GM21381 (cell line): ENCODE results near the gene C14orf39.
"Not testable (repeated sequence)": the region's sequence is repeated elsewhere in the genome, so short reads cannot be mapped to it uniquely, and the experiment has no call there.

Experiments
- ATAC-seq: cut with Tn5 transposase; IDR thresholded peaks from one replicate; pipeline ENCODE4 v1.9.1; 2021; ENCODE audit warnings: mild to moderate bottlenecking, moderate library complexity; ENCODE audit not compliant: unreplicated experiment

C14orf39 gene

GRCh38 chr14:60502541-60502940, 16.7 kb upstream of the C14orf39 start:
- no peak for ATAC-seq

GRCh38 chr14:60495946-60496345, 10.1 kb upstream of the C14orf39 start:
- ATAC-seq = no peak

- no peak for ATAC-seq
Measured at GRCh38 chr14:60490270-60490669, 4.4 kb upstream of the C14orf39 start.

DNA sequence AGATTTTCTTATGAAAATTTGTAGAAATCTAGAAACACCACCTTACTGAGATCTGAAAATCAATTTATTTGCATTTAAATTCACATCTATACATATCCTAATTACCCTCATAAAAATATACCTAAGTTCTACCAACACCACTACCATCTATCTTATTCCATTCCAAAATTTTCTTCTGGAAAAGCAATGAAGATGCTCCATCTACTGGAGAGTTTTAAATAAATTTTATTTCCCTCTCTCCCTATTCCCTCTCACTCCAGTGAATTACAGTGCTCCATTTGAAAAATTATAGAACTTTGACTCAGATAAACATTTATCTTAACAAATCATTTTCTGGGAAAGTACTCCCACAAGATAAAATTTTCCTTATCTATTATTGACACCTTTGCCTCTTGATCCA, 2.3 kb upstream of the C14orf39 start:
- ATAC-seq = no peak

GRCh38 chr14:60487211-60487610, 1.3 kb upstream of the C14orf39 start:
- no peak for ATAC-seq

- no peak for ATAC-seq
Measured at GRCh38 chr14:60485057-60485597, 736 bp downstream of the C14orf39 start.

DNA sequence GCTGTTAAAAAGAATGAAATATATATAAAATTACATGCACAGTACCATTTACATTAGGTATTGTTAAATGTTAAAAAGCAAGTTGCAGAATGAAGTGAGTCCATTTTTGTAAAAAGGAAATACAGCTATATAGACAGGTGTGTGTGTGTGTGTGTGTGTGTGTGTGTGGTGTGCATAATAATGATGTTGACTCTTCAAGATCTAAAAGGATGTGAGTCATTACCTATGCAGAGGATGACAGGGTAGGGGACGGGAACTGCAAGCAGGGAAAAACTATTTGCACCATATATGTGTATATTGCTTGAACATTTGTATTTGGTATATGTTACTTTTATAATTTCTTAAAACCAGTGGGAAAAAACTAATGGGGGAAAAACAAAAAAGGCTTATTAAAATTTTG, 3.1 kb downstream of the C14orf39 start:
- ATAC-seq = no peak

- not testable (repeated sequence) for ATAC-seq
Measured at GRCh38 chr14:60480248-60480647, 5.6 kb downstream of the C14orf39 start.

DNA sequence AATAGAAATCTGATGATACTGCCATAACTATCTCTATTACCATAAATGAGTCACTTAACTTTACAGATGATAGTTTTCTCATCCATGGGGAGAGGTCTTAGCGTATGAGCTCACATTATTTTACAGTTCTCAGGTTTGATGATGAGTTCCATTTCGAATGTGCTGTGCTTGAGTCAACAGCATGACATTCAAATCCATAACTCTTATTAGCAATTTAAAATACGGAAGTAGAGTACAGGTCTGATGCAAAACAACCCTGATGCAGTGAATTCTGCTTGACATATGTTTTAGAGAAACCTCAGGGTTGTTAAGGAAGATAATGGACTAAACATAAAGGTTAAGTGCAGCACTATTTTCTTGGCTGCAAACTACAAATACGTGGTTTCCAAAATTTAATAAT, 30.0 kb downstream of the C14orf39 start:
- no peak for ATAC-seq

DNA sequence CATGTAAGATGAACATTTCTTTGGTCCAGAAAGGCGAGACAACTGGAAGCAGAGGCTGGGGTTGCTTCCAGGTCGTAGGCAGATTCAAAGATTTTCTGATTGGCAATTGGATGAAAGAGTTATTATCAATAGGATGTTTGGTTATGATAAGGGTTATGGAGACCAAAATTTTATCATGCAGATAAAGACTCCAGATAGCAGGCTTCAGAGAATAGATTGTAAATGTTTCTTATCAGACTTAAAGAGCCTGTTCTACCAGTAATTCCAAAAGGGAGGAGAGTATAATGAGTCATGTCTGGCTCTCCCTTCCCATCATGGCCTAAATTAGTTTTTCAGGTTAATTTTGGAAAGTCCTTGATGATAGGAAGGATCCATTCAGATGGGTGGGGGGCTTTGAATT, 55.6 kb downstream of the C14orf39 start:
- no peak for ATAC-seq

DNA sequence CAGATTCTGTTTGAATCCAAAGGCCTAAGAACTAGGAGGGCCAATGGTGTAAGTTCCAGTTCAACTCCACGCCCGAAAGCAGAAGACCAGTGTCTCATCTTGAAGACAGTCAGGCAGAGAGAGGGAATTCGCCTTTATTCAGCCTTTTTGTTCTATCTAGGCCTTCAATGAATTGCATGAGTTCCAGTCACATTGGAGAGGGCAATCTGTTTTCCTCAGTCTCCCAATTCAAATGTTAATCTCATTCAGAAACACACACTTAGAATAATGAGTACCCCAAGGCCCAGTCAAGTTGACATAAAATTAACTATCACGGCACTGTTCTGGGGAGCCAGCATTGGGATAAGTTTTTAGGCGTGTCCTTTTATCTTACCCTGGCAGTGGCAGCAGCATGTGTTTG, 65.8 kb downstream of the C14orf39 start:
- no peak for ATAC-seq

DNA sequence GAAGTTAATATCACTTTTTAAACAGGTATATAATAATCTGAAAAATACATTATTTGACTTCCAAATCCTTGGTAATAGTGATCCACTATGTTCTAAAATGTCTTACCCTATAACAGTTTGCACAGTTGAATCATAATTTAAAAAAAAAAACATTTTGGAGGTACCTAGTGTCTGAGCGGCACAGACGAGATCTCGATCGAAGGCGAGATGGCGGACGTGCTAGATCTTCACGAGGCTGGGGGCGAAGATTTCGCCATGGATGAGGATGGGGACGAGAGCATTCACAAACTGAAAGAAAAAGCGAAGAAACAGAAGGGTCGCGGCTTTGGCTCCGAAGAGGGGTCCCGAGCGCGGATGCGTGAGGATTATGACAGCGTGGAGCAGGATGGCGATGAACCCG, 88.3 kb downstream of the C14orf39 start:
- not testable (repeated sequence) for ATAC-seq

GRCh38 chr14:60396718-60397343, 89.0 kb downstream of the C14orf39 start:
- no peak for ATAC-seq
